ENCODE measurements around the gene ZC3H7A. TPM values are rescaled to one million over a fixed set of nuclear protein-coding genes. Genes with fewer than 3 reads are reported as not detected.
"Not testable (repeated sequence)": the region's sequence is repeated elsewhere in the genome, so short reads cannot be mapped to it uniquely, and the experiment has no call there.

Gene ZC3H7A
- total RNA-seq, 1 donor from 2014 or later, result 66.3 TPM

DNA sequence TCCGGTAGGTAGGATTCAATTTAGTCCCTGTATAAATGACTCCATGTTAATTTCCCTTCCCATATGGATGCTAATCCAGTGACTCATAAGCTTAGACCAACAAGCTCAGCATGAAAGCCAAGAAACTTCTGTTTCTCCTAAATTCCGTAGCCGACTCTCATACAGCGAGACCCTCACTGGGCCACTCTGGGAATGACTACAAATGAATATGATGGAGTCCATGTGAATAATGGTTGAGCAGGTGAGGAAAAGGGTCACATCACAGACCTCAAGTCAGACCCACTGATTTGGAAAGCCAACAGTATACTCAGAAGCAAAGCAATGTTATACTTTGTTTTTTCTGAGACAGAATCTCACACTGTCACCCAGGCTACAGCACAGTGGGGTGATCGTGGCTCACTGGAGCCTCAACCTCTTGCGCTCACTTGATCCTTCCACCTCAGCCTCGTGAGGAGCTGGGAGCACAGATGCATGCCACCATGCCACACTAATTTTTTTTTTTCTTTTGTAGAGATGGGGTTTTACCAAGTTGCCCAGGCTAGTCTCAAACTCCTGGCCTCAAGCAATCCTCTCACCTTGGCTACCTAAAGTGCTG is 39.7 kb upstream of the ZC3H7A start:
- no peak for ATAC-seq

DNA sequence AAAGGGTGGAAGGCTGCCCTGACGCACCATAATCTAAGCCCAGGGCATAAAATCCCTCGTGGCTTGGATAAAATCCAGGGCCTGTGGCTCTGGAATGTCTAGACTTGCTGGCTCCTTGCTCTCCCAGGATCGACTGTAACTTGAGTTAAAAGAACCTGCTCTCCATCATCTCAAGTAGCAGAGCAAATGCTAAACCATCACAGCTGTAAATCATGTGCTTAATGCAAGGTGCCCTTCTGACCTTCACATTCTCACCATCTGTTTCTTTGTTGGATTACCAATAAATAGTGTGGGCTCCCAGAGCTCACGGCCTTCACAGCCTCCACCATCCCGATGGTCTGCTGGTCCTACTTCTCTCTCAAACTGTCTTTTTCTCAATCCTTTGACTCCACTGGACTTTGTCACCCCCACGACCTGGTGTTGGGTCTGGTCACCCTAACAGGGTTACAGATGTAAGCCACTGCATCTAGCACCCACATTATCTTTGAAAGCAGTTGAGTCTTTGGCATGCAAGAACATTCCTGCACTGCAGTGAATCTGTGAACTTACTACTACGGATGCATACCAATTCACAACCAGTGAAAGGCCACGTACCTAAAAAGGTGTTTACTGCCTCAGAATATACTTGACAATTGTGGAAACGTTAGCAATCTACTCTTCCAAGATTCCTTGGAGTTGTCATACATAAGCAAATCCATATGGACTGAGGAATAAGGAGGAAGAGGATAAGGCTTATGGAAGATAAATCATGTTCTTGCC is 39.0 kb upstream of the ZC3H7A start:
- ATAC-seq, result no peak
- Histone ChIP-seq H3K4me1 (peaks cover 8% of the 10 kb centered on the region), H3K27ac (no peak overlapping the region), H3K4me3 (no peak overlapping the region), H3K27me3 (ENCODE audit: low read depth) (no peaks in the 10 kb centered on the region), H3K36me3 (peaks cover 51% of the 10 kb centered on the region), H3K9me3 (no peaks in the 10 kb centered on the region)
- TF ChIP-seq, protein P1, sequence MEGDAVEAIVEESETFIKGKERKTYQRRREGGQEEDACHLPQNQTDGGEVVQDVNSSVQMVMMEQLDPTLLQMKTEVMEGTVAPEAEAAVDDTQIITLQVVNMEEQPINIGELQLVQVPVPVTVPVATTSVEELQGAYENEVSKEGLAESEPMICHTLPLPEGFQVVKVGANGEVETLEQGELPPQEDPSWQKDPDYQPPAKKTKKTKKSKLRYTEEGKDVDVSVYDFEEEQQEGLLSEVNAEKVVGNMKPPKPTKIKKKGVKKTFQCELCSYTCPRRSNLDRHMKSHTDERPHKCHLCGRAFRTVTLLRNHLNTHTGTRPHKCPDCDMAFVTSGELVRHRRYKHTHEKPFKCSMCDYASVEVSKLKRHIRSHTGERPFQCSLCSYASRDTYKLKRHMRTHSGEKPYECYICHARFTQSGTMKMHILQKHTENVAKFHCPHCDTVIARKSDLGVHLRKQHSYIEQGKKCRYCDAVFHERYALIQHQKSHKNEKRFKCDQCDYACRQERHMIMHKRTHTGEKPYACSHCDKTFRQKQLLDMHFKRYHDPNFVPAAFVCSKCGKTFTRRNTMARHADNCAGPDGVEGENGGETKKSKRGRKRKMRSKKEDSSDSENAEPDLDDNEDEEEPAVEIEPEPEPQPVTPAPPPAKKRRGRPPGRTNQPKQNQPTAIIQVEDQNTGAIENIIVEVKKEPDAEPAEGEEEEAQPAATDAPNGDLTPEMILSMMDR (IDR thresholded peaks at IDR 0.05), result no peak
- intact Hi-C loops (cut with DNase I), result no loop called here
- no peak for DNase-seq

More for the DNA sequence above, 39.7 kb upstream of the ZC3H7A start:
- Histone ChIP-seq H3K4me3 (no peak overlapping the region), H3K27ac (no peak overlapping the region), H3K36me3 (peaks cover 58% of the 10 kb centered on the region), H3K27me3 (ENCODE audit: low read depth) (no peaks in the 10 kb centered on the region), H3K4me1 (peaks cover 8% of the 10 kb centered on the region), H3K9me3 (no peaks in the 10 kb centered on the region)
- intact Hi-C loops (cut with DNase I), result no loop called here
- TF ChIP-seq, protein P1 (IDR thresholded peaks at IDR 0.05), result no peak
- no peak for DNase-seq

DNA sequence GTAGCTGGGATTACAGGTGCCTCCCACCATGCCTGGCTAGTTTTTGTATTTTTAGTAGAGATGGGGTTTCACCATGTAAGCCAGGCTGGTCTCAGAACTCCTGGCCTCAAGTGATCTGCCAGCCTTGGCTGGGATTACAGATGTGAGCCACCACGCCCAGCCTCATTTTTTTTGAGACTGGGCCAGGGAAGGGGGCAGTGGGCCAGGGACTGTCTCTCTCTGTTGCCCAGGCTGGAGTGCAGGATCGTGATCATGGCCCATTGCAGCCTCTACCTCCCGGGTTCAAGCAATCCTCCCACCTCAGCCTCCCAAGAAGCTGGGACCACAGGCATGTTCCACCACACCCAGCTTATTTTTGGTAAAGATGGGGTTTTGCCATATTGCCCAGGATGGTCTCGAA is 38.3 kb upstream of the ZC3H7A start:
- ATAC-seq (no peak), DNase-seq (no peak)
- no peaks in the 10 kb centered on the region for H3K27me3 ChIP-seq (ENCODE audit: low read depth)
- H3K4me3 ChIP-seq, result no peak overlapping the region
- TF ChIP-seq, protein P1 (IDR thresholded peaks at IDR 0.05), result no peak
- no peaks in the 10 kb centered on the region for H3K9me3 ChIP-seq
- peaks cover 8% of the 10 kb centered on the region for H3K4me1 ChIP-seq
- intact Hi-C loops (cut with DNase I), result no loop called here
- no peak overlapping the region for H3K27ac ChIP-seq
- peaks cover 44% of the 10 kb centered on the region for H3K36me3 ChIP-seq

DNA sequence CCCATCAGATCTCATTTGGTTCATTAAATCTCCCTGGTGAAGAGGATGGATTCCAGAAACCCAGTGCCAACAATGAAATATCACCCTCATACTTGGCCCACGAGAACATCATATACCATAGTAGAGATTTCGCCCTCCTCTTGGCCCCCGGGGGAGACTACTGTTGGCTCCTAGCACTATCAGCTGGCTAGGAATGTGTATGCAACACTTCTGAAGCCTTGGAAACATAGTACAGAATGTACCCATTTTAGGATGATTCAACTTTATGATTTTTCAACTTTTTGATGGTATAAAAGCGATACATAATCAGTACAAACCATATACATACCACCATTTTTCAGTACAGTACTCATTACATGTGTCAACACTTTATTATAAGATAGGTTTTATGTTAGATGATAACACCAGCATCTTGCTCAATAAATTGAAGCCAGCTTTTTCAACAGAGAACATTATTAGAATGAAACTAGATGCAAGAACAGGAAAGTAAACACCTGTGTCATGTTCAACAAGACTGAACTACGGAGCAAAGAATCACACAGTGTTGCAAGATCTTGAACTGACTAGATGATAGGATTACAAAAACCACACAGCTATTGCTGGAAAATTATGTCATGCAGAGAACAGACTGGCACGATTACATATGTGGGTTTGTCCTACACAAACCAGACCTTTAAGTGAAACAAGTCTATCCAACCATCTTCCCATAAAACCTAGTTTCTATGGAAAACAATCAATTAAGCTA is 37.1 kb upstream of the ZC3H7A start:
- peaks cover 8% of the 10 kb centered on the region for H3K4me1 ChIP-seq
- H3K9me3 ChIP-seq, result no peaks in the 10 kb centered on the region
- peak; percentile 51 to 61 for ATAC-seq
- intact Hi-C loops (cut with DNase I), result no loop called here
- no peak overlapping the region for H3K4me3 ChIP-seq
- H3K27ac ChIP-seq, result no peak overlapping the region
- H3K27me3 ChIP-seq (ENCODE audit: low read depth), result no peaks in the 10 kb centered on the region
- DNase-seq, result no peak
- H3K36me3 ChIP-seq, result peaks cover 32% of the 10 kb centered on the region
- TF ChIP-seq, protein P1 (IDR thresholded peaks at IDR 0.05), result no peak

DNA sequence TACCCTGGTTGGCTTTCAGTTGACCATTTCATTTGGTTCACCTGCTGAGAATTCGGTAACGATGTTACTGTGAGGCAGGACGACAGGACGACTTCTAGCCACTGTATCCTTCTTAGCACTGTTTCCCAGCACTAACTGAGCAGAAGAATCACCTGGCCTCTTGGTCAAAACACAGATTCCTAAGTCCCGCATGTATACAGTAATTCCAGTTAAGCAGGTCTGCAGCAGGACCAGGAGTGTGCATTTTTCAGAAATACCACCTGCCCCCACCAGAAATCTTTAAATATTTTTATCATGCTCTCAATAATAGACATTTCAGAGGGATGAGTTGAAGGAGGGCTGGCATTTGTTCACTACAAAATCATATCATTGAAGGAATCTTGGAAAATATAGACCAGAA is 31.6 kb upstream of the ZC3H7A start:
- no peak overlapping the region for H3K4me3 ChIP-seq
- ATAC-seq (no peak), DNase-seq (no peak)
- H3K27me3 ChIP-seq (ENCODE audit: low read depth), result no peaks in the 10 kb centered on the region
- H3K27ac ChIP-seq, result no peak overlapping the region
- peaks cover 6% of the 10 kb centered on the region for H3K4me1 ChIP-seq
- TF ChIP-seq, protein P1 (IDR thresholded peaks at IDR 0.05), result no peak
- no peaks in the 10 kb centered on the region for H3K36me3 ChIP-seq
- H3K9me3 ChIP-seq, result no peaks in the 10 kb centered on the region
- intact Hi-C loops (cut with DNase I), result no loop called here

DNA sequence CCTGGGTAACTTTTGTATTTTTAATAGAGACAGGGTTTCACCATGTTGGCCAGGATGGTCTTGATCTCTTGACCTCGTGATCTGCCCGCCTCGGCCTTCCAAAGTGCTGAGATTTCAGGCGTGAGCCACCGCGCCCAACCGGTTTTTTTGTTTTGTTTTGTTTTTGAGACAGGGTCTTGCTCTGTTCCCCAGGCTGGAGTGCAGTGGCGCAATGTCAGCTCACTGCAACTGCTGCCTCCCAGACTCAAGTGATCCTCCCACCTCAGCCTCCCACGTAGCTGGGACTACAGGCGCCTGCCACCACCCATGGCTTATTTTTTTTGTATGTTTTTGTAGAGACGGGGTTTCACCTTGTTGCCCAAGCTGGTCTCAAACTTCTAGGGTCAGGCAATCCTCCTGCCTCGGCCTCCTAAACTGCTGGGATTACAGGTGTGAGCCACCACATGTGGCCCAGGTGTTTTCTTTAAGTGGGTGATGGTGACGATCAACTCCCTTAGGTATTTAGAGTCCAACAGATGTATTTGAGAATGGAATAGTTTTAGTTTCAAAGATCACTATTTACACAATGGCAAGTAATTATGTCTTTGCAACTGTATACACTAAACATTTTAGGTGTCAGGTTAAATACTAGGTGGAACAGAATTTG is 28.6 kb upstream of the ZC3H7A start:
- H3K9me3 ChIP-seq; H3K36me3 ChIP-seq; H3K27ac ChIP-seq; intact Hi-C loops (cut with DNase I); ATAC-seq; H3K4me3 ChIP-seq; H3K4me1 ChIP-seq; H3K27me3 ChIP-seq (ENCODE audit: low read depth): not testable (repeated sequence)
- DNase-seq, result peak; percentile 76
